DOHH2 (cell line): Measurements from ENCODE around the gene NOP56.

Experiments used
- EZH2phosphoT487 ChIP-seq: fragments of 200-600 bp; sonication (generic); IDR thresholded peaks from 2 replicates; pipeline ENCODE4 v1.6.1; 2017; ENCODE audit warnings: borderline replicate concordance, mild to moderate bottlenecking, antibody characterized with exemption, low read length, moderate library complexity, mixed read lengths
- TF ChIP-seq, protein P1 (sequence below): fragments of 200-600 bp; sonication (generic); IDR thresholded peaks from one replicate; pipeline ENCODE4 v1.5.1; 2014; ENCODE audit warnings: antibody characterized with exemption, mild to moderate bottlenecking, low read depth, low read length; ENCODE audit not compliant: poor library complexity, severe bottlenecking

DNA sequence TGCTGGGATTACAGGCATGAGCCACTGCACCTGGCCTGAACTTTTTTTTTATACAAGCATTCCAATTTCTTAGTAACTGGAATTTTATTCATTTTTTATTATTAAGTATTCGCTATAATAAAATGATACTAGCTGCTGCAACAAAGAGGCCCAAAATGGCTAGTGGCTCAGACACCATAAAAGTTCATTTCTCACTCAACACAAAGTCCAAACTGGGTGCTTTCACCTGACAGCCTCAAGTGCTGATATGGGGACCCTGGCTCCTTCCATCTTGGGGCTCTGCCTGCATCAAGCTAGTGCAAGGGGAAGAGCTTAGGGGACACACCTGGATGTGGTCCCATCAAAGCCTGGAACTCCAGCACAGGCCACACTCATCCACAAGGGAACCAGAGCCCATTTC is 12.2 kb upstream of the NOP56 start:
- TF ChIP-seq, protein P1, sequence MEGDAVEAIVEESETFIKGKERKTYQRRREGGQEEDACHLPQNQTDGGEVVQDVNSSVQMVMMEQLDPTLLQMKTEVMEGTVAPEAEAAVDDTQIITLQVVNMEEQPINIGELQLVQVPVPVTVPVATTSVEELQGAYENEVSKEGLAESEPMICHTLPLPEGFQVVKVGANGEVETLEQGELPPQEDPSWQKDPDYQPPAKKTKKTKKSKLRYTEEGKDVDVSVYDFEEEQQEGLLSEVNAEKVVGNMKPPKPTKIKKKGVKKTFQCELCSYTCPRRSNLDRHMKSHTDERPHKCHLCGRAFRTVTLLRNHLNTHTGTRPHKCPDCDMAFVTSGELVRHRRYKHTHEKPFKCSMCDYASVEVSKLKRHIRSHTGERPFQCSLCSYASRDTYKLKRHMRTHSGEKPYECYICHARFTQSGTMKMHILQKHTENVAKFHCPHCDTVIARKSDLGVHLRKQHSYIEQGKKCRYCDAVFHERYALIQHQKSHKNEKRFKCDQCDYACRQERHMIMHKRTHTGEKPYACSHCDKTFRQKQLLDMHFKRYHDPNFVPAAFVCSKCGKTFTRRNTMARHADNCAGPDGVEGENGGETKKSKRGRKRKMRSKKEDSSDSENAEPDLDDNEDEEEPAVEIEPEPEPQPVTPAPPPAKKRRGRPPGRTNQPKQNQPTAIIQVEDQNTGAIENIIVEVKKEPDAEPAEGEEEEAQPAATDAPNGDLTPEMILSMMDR = no peak
- no peak for TF ChIP-seq EZH2phosphoT487
